ENCODE results near the gene DCAF12. TPM values are rescaled to one million over a fixed set of nuclear protein-coding genes. Genes with fewer than 3 reads are reported as not detected.

Gene DCAF12
- total and polyA plus RNA-seq, 2 donors (not counting 1 experiment from before 2014, with no cell fraction given), result 1.1 to 1.9 TPM

GRCh38 chr9:34079181-34079580, 47.3 kb downstream of the DCAF12 start:
- H3K27me3 Mint-ChIP-seq, result peaks cover 11% of the 10 kb centered on the region

More at GRCh38 chr9:34079181-34079580, 47.3 kb downstream of the DCAF12 start:
- ATAC-seq (ENCODE audit: low read depth), result no peak
- WGBS (ENCODE audit: insufficient coverage), result 100% methylated on average over 1 of the region's 2 CpGs
- no peaks in the 10 kb centered on the region for H4K20me1 ChIP-seq (ENCODE audit: control insufficient read depth, insufficient read depth, low read length, poor library complexity, severe bottlenecking)
- CTCF ChIA-PET, result no interaction called here
- POLR2A ChIA-PET, result no interaction called here
- H3K9me3 ChIP-seq (ENCODE audit: control extremely low read depth in 1 of 3, control insufficient read depth in 2 of 3, insufficient read depth in 1 of 3, low read length in 2 of 3), result no peaks in the 10 kb centered on the region
- no peak overlapping the region for H3K27ac Mint-ChIP-seq
- TF ChIP-seq CTCF (IDR thresholded peaks at IDR 0.05), result no peak
- TF ChIP-seq EZH2 (IDR thresholded peaks at IDR 0.05; ENCODE audit: borderline replicate concordance, insufficient read depth, low read depth, low read length, poor library complexity, severe bottlenecking), result no peak
- DNase-seq, result no peak
- H2AFZ ChIP-seq (ENCODE audit: insufficient read depth, low read depth, low read length, poor library complexity, severe bottlenecking), result no peak overlapping the region
- H3K4me3 ChIP-seq (ENCODE audit: control extremely low read depth in 1 of 5, extremely low read depth in 1 of 5, insufficient read depth in 1 of 5, low read depth in 2 of 5, low read length in 4 of 5), result no peak overlapping the region
- H3K27ac ChIP-seq (ENCODE audit: low read length in 2 of 2), result no peak overlapping the region
- H3K4me1 ChIP-seq (ENCODE audit: control insufficient read depth in 2 of 2, insufficient read depth in 2 of 2, low read length in 2 of 2), result no peaks in the 10 kb centered on the region
- H3K4me2 ChIP-seq (replicated peaks; ENCODE audit: low read depth, low read length, poor library complexity, severe bottlenecking), result no peak overlapping the region
- no peaks in the 10 kb centered on the region for H3K79me2 ChIP-seq (ENCODE audit: control insufficient read depth, insufficient read depth, low read length)
- H3K4me1 Mint-ChIP-seq, result no peaks in the 10 kb centered on the region
- H3K36me3 ChIP-seq (replicated peaks in 1 of 2; ENCODE audit: control extremely low read depth in 1 of 2, control insufficient read depth in 1 of 2, extremely low read depth in 1 of 2, insufficient read depth in 2 of 2, low read length in 1 of 2), result no peaks in the 10 kb centered on the region
- H3K9me3 Mint-ChIP-seq (ENCODE audit: insufficient read depth), result no peaks in the 10 kb centered on the region
- peaks cover 0 to 13% (median 7%) of the 10 kb centered on the region in 4 experiments for H3K27me3 ChIP-seq (replicated peaks in 1 of 4; ENCODE audit: control extremely low read depth in 1 of 4, control insufficient read depth in 3 of 4, insufficient read depth in 4 of 4, low read length in 3 of 4)
- intact Hi-C loops (cut with micrococcal nuclease), result no loop called here
- H3K9ac ChIP-seq (ENCODE audit: low read length), result no peak overlapping the region
- H3K4me3 Mint-ChIP-seq, result no peak overlapping the region
